Smooth muscle cell of the brain vasculature (primary cell): ENCODE results near the gene COPS9.

Source experiments
- DNase-seq: peaks from one replicate; pipeline ENCODE4 v3.0.0-alpha.2; 2012; ENCODE audit warnings: low read depth, low spot score

The COPS9 gene

GRCh38 chr2:240134956-240135520, 1.1 kb downstream of the COPS9 start:
- DNase-seq = no peak

DNA sequence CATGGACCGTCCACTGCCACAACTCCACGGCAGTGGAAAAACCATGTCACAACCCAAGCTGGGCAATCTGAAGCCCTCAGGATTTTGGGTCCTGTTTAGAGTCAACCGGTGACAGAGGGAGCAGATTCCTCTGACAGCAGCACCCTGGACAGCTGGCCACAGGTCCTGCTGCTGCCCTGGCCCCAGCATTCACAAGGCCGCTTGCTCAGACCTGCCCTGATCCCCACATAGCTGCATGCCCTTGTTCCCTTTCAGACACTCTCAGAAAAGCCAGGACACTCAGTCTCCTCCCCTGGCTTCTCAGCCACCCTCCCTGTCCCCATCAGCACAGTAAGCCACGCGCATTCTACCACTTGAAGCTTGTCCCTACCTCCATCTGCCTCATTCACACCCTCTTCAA, 1.6 kb downstream of the COPS9 start:
- no peak for DNase-seq

DNA sequence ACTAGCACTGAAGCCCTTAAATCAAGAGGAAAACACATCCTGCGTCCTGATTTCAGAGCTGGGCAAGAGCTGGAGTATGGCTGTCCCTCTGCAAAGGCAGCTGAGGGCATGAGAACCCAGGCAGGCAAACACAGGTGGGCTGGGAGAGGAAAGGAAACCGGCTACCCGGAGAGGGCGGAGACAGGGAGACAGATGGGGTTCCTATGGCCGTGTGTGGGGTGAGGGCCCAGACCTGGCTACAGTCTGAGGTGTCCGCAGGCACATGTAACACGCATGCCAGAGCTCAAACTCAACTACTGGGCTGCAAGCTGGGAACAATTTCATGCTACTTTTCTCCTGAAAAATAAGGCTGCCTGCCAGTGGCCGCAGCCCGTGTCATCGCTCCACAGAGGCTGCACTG, 2.7 kb downstream of the COPS9 start:
- no peak for DNase-seq

DNA sequence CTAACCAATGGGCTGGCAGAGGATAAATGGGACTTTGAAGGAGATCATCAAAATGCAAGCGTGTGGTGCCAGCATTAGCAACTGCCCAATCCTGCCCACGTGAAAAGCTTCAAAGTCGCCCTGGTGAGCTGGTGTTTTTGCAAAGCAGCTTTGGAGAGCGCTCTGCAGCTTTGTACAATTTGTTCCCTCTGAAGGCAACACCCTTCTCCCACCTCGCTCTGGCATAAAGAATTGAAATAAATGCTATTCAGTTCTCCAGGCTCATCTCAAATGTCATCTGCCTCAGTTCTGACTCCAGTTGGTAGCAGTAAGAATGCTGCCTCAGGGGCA, 3.5 kb downstream of the COPS9 start:
- DNase-seq = no peak

DNA sequence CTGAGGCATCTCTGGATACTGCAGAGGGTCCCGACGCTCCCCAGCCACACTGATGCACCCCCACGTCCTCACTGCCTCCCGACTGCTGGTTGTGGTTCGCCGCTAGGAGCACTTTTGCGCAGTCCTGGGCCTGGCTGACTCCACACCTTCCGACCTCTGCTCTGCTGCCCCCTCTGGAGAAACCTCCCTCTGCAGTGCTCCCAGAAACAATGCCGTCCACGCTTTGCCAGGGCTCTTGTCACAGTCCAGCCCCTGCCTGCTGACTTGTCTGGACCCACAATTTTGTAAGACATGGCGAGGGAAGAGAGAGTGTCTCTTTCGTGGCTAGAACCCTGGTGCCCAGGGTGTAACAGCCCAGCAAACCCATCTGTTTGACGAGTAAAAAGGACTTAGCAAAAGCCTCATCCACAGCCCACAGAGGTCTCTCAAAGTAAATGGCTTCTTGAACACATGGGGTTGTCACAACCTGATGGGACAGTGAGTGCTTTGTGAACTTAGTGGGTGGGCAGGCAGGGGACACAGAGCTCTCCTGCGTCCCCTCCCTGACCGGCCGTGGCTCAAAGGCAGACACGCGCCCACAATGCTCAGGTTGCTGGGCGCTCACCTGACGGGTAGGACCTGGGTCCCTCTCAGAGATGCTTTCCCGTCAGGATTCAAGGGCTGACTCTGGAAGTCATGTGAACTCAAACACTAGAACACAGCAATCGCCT, 4.0 kb downstream of the COPS9 start:
- DNase-seq = no peak

DNA sequence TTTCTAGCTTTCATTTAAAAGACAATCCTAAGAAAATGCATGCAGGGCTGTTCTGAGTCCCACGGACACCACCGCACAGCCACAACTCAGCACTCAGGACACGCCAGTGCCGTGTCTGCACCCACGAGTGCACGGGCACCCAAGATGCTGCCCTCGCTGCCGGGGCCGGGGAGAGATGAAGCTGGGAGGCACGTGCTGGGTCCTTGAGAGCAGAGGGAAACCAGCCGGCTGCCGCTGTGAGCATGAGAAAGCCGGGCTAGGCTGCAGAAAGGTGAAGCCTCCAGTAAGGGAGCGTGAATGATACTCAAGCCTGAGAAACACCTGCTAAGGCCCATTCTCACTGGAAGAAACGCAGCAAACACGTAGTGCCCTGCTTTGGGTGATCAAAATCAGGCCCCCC, 4.8 kb downstream of the COPS9 start:
- DNase-seq = no peak

- no peak for DNase-seq
Observed at GRCh38 chr2:240130393-240131195, 5.5 kb downstream of the COPS9 start.

GRCh38 chr2:240129731-240130392, 6.2 kb downstream of the COPS9 start:
- DNase-seq = no peak

- DNase-seq = no peak
Observed at GRCh38 chr2:240129311-240129710, 6.8 kb downstream of the COPS9 start.

DNA sequence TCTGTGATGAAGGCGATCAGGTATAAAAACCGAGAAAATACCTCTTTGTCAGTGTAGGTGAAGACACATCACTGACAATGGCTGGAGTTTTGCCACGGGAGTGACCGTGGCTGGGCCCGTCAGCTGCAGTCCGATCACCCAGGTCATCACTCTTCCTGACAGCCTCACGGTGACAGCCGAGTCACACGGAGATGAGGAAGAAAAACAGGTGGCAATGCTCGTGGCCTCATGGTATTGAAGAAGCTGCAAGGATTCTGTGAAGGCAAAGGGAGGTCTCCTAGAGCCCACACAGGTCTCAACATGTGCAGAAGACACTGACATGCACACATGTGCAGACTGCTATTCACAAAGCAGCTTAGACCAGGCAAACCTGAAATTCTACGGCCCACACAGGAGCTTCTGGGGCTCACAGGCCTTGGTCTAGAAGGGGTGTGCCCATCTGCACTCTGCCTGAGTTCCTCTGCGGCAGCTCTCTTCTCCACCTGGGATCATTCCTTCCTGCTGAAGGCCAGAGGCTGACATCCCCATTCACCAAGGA, 7.4 kb downstream of the COPS9 start:
- no peak for DNase-seq

DNA sequence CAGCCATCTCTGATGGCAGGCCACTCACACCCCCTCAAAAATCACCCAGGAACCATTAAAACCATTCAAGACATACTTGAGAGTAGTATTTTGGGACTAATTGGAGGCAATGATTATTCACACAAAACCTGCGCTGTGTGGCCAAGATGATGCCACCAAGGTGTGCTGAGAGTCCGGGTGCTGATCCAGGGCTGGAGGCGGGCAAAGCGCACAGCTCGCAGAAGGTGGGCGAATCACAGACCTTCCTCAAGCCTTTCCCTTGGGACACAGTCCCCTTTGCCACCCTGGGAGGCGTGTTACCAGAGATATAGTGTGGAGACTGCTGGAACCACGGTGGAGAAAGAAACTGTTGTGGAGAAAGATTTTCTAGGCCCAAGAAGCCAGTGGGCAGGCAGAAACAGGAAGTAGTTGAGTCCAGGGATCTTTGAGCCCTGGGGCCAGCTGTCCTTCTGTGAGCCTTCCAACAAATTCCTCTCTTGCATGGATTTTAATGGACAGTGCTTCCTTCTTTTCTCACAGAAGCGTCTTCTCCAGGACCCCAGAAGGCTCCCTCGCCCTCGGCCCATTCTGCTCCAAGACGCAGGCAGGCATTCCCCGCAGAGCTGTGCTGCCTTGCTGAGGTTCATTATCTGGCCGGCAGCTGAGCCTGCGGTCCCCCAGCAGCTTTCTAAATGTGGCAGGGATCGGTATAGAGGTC, 8.0 kb downstream of the COPS9 start:
- no peak for DNase-seq

GRCh38 chr2:240127191-240127750, 8.8 kb downstream of the COPS9 start:
- DNase-seq = no peak

GRCh38 chr2:240126731-240127130, 9.4 kb downstream of the COPS9 start:
- DNase-seq = no peak

DNA sequence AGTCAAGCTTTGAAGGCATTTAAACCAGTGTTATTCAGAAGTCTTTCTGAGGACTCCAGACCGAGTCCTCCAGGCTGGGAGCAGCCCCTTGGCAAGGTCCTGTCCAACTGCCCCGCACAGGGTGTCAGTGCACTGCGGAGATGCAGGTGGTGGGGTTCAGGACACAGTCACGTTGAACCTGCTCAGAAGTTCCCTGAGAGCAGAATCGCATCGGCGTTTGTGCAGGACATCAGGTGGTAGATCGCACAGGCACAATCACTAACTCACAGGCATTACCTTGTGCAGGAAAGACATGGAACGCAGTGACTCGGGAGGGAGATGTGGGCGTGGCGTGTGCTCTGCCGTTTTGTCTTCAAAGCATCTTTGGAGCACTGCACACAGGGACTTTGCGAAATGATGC, 10.4 kb downstream of the COPS9 start:
- DNase-seq = no peak

DNA sequence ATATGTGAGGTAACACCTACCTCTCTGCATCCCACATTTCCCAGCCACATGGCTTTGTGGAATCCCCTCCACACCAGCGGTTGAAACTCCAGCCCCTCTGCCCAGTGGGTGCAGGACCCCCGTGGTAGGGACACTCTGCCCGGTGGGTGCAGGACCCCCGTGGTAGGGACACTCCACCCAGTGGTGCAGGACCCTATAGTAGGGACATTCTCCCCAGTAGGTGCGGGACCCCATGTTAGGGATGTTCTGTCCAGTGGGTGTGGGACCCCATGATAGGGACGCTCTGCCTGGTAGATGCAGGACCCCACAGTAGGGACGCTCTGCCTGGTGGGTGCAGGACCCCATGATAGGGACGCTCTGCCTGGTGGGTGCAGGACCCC, 11.5 kb downstream of the COPS9 start:
- DNase-seq = no peak

DNA sequence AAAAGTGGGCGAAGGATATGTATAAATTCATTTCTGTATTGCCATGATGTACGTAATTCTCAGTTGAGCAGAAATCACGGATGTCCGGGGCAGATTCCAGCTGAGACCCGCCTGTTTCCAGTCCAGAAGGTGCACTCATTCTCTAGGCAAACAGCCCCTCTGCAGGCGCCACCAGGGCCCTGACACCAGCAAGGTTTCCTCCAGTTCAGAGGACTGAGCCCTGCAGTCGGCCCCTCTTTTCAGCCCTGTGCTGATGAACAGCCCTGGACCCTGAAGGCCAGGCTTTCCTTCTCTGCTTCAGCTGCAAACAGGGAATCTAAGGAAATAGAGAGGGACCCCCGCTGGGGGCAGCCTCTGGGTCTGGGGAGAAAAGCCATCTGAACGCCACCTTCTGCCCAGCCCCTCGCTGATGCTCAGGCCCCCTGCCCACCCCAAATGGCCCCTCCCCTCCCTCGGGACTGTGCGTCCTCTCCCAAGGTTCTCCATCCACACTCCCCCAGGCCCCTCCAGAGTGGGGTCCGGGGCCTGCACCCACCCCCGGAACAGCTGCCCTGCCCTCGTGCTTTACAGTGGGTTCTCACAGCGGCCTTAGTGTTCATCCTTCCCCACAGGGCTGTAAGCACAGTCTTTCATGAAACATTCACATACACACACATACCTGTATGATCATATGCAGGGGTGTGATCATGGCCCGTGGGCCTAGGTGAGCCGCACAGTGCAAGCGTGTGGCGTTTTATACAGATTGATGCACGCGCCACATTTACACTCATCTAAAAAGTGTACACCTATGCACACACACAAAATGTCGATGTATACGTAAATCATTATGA, 12.1 kb downstream of the COPS9 start:
- no peak for DNase-seq

- DNase-seq = no peak
Observed at GRCh38 chr2:240121675-240122074, 14.4 kb downstream of the COPS9 start.

- no peak for DNase-seq
Observed at GRCh38 chr2:240121190-240121589, 14.9 kb downstream of the COPS9 start.

GRCh38 chr2:240114233-240114632, 21.9 kb downstream of the COPS9 start:
- DNase-seq = no peak

DNA sequence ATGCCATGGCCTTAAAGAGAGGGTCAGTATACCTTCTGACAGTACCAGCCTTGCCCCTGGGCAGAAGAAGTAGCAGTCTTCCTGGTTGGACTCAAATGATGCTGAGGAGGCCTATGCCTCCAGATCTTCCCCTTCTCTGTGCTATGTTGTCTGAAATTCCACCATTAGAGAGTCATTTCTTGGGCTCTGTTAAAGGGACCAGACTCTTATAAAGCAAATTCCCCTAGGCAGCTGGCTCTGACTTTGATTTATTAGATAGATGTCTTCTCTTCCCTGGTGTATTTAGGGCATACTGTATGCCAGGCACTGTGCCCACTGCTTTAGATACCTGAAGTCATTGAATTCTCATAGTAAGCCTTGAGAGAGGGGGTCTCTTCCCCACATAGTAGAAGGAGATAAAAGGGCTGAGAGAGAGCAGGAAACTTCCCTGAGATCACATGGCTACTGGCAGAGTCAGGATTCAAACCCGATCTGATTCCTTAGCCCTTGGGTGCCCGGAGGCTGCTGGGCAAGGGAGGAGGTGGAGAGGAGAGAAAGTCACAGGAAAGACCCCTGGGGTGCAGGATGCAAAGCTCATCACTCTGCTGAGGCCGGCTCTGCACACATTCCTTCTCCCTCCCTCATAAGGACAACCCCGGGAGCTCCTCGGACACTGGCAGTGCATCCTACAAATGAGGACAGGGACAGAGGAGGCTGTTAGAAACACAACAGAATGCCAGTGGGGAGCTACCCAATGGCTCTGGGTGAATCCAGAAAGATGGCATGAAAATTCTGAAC, 23.0 kb downstream of the COPS9 start:
- DNase-seq = no peak
